Cardiac muscle cell (in vitro differentiated cells and primary cell): Measurements from ENCODE around the gene HMX3. TPM values are rescaled to one million over a fixed set of nuclear protein-coding genes. Genes with fewer than 3 reads are reported as not detected.

Experiments used
- DNase-seq, 2 donors: peaks; one replicate each; pipeline versions ENCODE4 v3.0.0 to v3.0.0-alpha.2; 2010 to 2017; ENCODE audit warnings: low read depth in 1 of 2, low spot score in 1 of 2
- H3K27ac ChIP-seq: fragments of 200-600 bp; sonication (generic); 2 replicates; pipeline ENCODE4 v1.5.1; 2016
- H3K27me3 ChIP-seq: fragments of 200-600 bp; sonication (generic); 2 replicates; pipeline ENCODE4 v1.6.0; 2016; ENCODE audit warnings: control low read depth
- H3K36me3 ChIP-seq: fragments of 200-600 bp; sonication (generic); 2 replicates; pipeline ENCODE4 v1.5.1; 2016; ENCODE audit warnings: control low read depth
- H3K4me1 ChIP-seq: fragments of 200-600 bp; sonication (generic); 2 replicates; pipeline ENCODE4 v1.8.1; 2017; ENCODE audit warnings: low read depth, mild to moderate bottlenecking, mixed run types
- H3K4me3 ChIP-seq: fragments of 200-600 bp; sonication (generic); 2 replicates; pipeline ENCODE4 v1.5.1; 2016; ENCODE audit warnings: mild to moderate bottlenecking
- H3K9me3 ChIP-seq: fragments of 200-600 bp; sonication (generic); 2 replicates; pipeline ENCODE4 v1.5.1; 2017; ENCODE audit warnings: low read depth, mild to moderate bottlenecking, control low read depth
- polyA plus RNA-seq: library from polyadenylated mRNA; unstranded; fragments of >200 nt; fragmentation: Nextera tagmentation; extraction: Ambion mirVana; gene quantifications from 2 replicates; pipeline ENCODE4 v1.2.1, GENCODE V29; 2016
- total RNA-seq: library from RNA; depleted of rRNA; stranded (reverse); fragments of >200 nt; gene quantifications from 2 replicates; pipeline ENCODE4 v1.2.3, GENCODE V29; 2016
- TF ChIP-seq, protein P1 (sequence below): IDR thresholded peaks from 2 replicates; pipeline ENCODE4 v1.5.1; 2012; ENCODE audit warnings: low read depth, mild to moderate bottlenecking, low read length

The HMX3 gene
- total and polyA plus RNA-seq, 2 experiments from 2014 or later: not detected

DNA sequence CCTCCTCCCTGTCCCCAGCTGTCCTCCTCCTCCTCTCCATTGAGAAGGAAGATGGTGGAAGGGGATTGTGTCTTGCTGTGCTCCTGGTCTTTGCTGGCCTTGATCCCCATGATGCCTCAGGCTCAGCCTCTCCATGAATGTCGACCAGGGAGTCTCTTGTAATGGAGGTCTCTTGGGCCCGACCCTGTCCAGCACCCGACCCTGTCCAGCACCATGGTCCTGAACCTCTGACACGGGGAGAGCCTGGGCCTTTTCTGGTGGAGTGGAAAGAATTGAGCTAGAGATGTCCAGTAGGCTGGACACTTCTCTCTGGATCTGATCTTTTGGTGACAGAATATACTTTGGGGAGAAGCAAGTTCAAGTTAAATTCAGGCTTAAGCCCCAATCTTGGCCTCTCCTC is 42.3 kb upstream of the HMX3 start:
- H3K9me3 ChIP-seq: no peaks in the 10 kb centered on the region
- no peak overlapping the region for H3K4me3 ChIP-seq
- no peaks in the 10 kb centered on the region for H3K4me1 ChIP-seq
- TF ChIP-seq, protein P1, sequence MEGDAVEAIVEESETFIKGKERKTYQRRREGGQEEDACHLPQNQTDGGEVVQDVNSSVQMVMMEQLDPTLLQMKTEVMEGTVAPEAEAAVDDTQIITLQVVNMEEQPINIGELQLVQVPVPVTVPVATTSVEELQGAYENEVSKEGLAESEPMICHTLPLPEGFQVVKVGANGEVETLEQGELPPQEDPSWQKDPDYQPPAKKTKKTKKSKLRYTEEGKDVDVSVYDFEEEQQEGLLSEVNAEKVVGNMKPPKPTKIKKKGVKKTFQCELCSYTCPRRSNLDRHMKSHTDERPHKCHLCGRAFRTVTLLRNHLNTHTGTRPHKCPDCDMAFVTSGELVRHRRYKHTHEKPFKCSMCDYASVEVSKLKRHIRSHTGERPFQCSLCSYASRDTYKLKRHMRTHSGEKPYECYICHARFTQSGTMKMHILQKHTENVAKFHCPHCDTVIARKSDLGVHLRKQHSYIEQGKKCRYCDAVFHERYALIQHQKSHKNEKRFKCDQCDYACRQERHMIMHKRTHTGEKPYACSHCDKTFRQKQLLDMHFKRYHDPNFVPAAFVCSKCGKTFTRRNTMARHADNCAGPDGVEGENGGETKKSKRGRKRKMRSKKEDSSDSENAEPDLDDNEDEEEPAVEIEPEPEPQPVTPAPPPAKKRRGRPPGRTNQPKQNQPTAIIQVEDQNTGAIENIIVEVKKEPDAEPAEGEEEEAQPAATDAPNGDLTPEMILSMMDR: no peak
- no peak overlapping the region for H3K27ac ChIP-seq
- no peaks in the 10 kb centered on the region for H3K36me3 ChIP-seq
- peaks cover 5% of the 10 kb centered on the region for H3K27me3 ChIP-seq
- DNase-seq: peak in 1 of 2 donors; percentile 40

DNA sequence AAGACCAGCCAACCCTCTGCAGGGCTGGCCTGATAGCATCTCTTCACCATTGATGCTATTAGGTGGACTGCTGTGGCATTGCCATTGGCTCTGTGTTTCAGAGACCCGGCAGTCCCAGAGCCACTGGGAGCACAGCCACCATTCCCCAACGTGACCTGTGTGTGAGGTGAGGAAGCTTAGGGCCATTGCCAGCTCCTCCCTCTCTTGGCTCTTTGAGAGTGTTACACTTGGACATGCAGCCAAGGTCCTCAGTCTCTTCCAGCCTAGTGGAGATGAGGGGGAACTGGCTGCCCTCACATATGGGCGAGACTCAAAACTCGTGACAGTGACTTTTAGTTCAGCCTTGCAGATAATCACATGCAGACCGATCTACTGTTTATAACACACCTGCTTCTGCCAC is 39.3 kb upstream of the HMX3 start:
- no peak for DNase-seq
- H3K27ac ChIP-seq: no peak overlapping the region
- TF ChIP-seq, protein P1: no peak
- peaks cover 5% of the 10 kb centered on the region for H3K27me3 ChIP-seq
- no peak overlapping the region for H3K4me3 ChIP-seq
- no peaks in the 10 kb centered on the region for H3K9me3 ChIP-seq
- no peaks in the 10 kb centered on the region for H3K36me3 ChIP-seq
- no peaks in the 10 kb centered on the region for H3K4me1 ChIP-seq

DNA sequence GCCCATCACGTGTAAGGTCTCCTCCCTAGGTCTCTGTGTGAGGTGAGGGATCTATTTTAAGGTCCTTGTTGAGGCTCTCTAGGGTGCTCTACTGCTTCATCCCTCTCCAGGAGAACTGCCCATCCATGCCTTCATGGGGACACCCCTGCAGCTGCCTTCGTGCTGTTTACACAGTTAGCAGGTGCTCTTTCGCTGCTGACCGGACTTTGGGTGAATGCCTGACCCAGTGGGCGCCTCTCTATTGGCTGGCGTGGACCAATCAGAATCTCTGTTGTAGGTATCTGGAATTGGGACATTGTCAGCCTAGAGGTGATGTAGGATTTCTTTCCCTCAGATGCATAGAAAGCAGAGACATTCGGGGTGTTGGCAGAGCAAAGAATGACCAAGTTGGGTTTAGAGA is 38.7 kb upstream of the HMX3 start:
- DNase-seq: no peak
- Histone ChIP-seq H3K4me3 (no peak overlapping the region), H3K9me3 (no peaks in the 10 kb centered on the region), H3K27ac (no peak overlapping the region), H3K27me3 (peaks cover 5% of the 10 kb centered on the region), H3K36me3 (no peaks in the 10 kb centered on the region), H3K4me1 (no peaks in the 10 kb centered on the region)
- TF ChIP-seq, protein P1: no peak

DNA sequence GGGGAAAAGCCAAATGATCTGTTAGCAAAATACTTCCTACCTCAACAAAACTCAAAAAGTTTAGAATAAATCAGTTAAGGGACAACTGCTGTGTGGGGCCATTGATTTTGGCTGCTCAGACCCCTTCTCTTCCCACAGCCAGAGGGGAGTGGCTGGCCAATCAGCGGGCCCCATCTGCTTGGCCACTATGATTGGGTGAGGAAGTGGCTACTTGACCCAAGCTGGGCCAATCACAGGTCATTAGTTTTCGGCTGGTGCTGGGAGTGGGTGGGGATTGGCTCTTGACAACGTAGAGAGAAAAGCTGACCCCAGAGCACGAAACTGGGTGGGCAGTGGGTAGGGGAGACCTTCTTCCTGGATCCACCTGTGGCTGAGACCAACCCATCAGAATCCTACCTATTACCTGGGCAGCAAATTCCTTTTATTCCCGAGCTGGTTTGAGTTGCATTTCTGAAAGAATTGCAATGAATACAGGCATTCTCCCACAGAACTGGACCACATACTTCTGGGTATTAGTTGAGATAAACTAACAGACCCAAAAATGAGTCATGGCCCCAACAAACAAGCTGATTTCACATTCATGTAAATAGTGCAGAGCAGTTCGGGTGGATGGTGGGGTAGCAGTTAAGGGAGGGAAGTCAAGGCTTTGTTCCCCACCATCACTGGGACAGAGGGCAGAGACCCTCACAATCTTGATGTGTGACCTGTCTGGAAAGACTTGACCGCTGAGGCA is 35.6 kb upstream of the HMX3 start:
- no peaks in the 10 kb centered on the region for H3K9me3 ChIP-seq
- H3K36me3 ChIP-seq: no peaks in the 10 kb centered on the region
- no peak overlapping the region for H3K4me3 ChIP-seq
- DNase-seq: no peak
- H3K4me1 ChIP-seq: no peaks in the 10 kb centered on the region
- peaks cover 5% of the 10 kb centered on the region for H3K27me3 ChIP-seq
- H3K27ac ChIP-seq: no peak overlapping the region
- TF ChIP-seq, protein P1: no peak

DNA sequence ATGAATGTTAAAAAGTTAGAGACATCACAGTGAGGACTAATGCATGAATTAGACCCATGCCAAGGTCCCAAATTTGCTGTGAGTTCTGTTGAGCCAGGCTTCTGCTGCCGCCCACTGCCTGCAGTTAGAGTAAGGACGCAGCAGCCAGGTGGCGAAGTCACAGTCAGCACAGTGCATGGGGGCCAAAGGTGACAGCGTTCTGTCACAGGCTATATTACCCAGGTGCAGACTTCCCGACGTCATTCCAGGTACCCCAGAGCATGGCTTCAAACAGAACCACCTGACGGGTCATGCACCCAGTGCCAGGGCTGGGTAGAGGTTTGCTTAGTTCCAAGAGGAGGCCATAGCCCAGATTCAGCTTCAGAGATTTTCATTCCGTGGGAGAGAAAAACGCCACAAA is 33.9 kb upstream of the HMX3 start:
- Histone ChIP-seq H3K4me1 (no peaks in the 10 kb centered on the region), H3K4me3 (no peak overlapping the region), H3K27me3 (peaks cover 5% of the 10 kb centered on the region), H3K27ac (no peak overlapping the region), H3K36me3 (no peaks in the 10 kb centered on the region), H3K9me3 (no peaks in the 10 kb centered on the region)
- TF ChIP-seq, protein P1: no peak
- no peak for DNase-seq
